NB4 (cell line): Measurements from ENCODE around the gene PNMA1.

Experiments used
- DNase-seq: peaks from one replicate; pipeline ENCODE4 v3.0.0; 2010; ENCODE audit warnings: low read depth
- H3K4me3 ChIP-seq: one replicate; pipeline ENCODE4 v1.5.1; 2011; ENCODE audit warnings: mild to moderate bottlenecking, low read depth, low read length, moderate library complexity
- CTCF ChIP-seq: IDR thresholded peaks from one replicate; pipeline ENCODE4 v1.5.1; 2012; ENCODE audit warnings: low read depth, low read length
- MAX ChIP-seq: IDR thresholded peaks from 2 replicates; pipeline ENCODE4 v1.6.1; 2011; ENCODE audit warnings: low read depth, low read length
- MYC ChIP-seq: IDR thresholded peaks from 2 replicates; pipeline ENCODE4 v1.6.1; 2011; ENCODE audit warnings: low read depth, low read length
- POLR2A ChIP-seq: IDR thresholded peaks from 2 replicates; pipeline ENCODE4 v1.6.1; 2011; ENCODE audit warnings: mild to moderate bottlenecking; ENCODE audit not compliant: insufficient read length; ENCODE audit errors: extremely low read depth

The PNMA1 gene

GRCh38 chr14:73741876-73742519 is 27.8 kb upstream of the PNMA1 start:
- DNase-seq: peak; percentile 88
- TF ChIP-seq CTCF (no peak), POLR2A (peak; percentile 60), MAX (peak; percentile 89), MYC (peak; percentile 86)
- peak overlapping the region; percentile 48 for H3K4me3 ChIP-seq

GRCh38 chr14:73741386-73741875 is 27.2 kb upstream of the PNMA1 start:
- H3K4me3 ChIP-seq: peak overlapping the region; percentile 48
- DNase-seq: peak; percentile 98
- peak; percentile 38; the same call in 1 of the 2 replicates for TF ChIP-seq MAX
- no peak for TF ChIP-seq POLR2A
- TF ChIP-seq CTCF: no peak
- TF ChIP-seq MYC: no peak

- H3K4me3 ChIP-seq: peak overlapping the region; percentile 38
- TF ChIP-seq POLR2A (no peak), MAX (no peak), CTCF (no peak), MYC (no peak)
- DNase-seq: no peak
Observed at GRCh38 chr14:73740618-73741326, 26.6 kb upstream of the PNMA1 start.

GRCh38 chr14:73739899-73740617 is 25.9 kb upstream of the PNMA1 start:
- H3K4me3 ChIP-seq: no peak overlapping the region
- no peak for DNase-seq
- TF ChIP-seq MYC (no peak), POLR2A (no peak)

GRCh38 chr14:73739174-73739898 is 25.2 kb upstream of the PNMA1 start:
- H3K4me3 ChIP-seq: no peak overlapping the region
- TF ChIP-seq MYC (no peak), MAX (no peak), POLR2A (no peak), CTCF (no peak)
- no peak for DNase-seq
